Measurements from ENCODE around the gene ARHGAP44. TPM values are rescaled to one million over a fixed set of nuclear protein-coding genes. Genes with fewer than 3 reads are reported as not detected.

Gene ARHGAP44
- total RNA-seq, 1 donor from 2014 or later: 17.5 TPM

- Mint-ChIP-seq H3K27ac (ENCODE audit: unreplicated experiment) (no peak overlapping the region), H3K9me3 (ENCODE audit: unreplicated experiment) (no peaks in the 10 kb centered on the region), H3K4me3 (ENCODE audit: unreplicated experiment) (no peak overlapping the region), H3K4me1 (ENCODE audit: low read depth, unreplicated experiment) (no peaks in the 10 kb centered on the region), H3K36me3 (ENCODE audit: unreplicated experiment) (no peaks in the 10 kb centered on the region), H3K27me3 (ENCODE audit: unreplicated experiment) (peaks cover 2% of the 10 kb centered on the region)
- no peak for DNase-seq
- TF ChIP-seq CTCF (IDR thresholded peaks at IDR 0.05; ENCODE audit: partially characterized antibody, unreplicated experiment): no peak
Measured at GRCh38 chr17:13005530-13005929, 216.2 kb downstream of the ARHGAP44 start.

GRCh38 chr17:13008461-13008860, 219.2 kb downstream of the ARHGAP44 start:
- H3K4me3 Mint-ChIP-seq (ENCODE audit: unreplicated experiment): no peak overlapping the region

GRCh38 chr17:13010959-13011358, 221.7 kb downstream of the ARHGAP44 start:
- peaks cover 5% of the 10 kb centered on the region for H3K36me3 Mint-ChIP-seq (ENCODE audit: unreplicated experiment)
- DNase-seq: no peak
- no peaks in the 10 kb centered on the region for H3K27me3 Mint-ChIP-seq (ENCODE audit: unreplicated experiment)
- peaks cover 2% of the 10 kb centered on the region for H3K9me3 Mint-ChIP-seq (ENCODE audit: unreplicated experiment)
- no peaks in the 10 kb centered on the region for H3K4me1 Mint-ChIP-seq (ENCODE audit: low read depth, unreplicated experiment)
- TF ChIP-seq CTCF (IDR thresholded peaks at IDR 0.05; ENCODE audit: partially characterized antibody, unreplicated experiment): no peak
- no peak overlapping the region for H3K4me3 Mint-ChIP-seq (ENCODE audit: unreplicated experiment)
- H3K27ac Mint-ChIP-seq (ENCODE audit: unreplicated experiment): no peak overlapping the region

More at GRCh38 chr17:13008461-13008860, 219.2 kb downstream of the ARHGAP44 start:
- DNase-seq: no peak
- peaks cover 2% of the 10 kb centered on the region for H3K9me3 Mint-ChIP-seq (ENCODE audit: unreplicated experiment)
- H3K36me3 Mint-ChIP-seq (ENCODE audit: unreplicated experiment): no peaks in the 10 kb centered on the region
- no peaks in the 10 kb centered on the region for H3K4me1 Mint-ChIP-seq (ENCODE audit: low read depth, unreplicated experiment)
- TF ChIP-seq CTCF (IDR thresholded peaks at IDR 0.05; ENCODE audit: partially characterized antibody, unreplicated experiment): no peak
- peaks cover 2% of the 10 kb centered on the region for H3K27me3 Mint-ChIP-seq (ENCODE audit: unreplicated experiment)
- H3K27ac Mint-ChIP-seq (ENCODE audit: unreplicated experiment): no peak overlapping the region

GRCh38 chr17:13014801-13015200, 225.5 kb downstream of the ARHGAP44 start:
- Mint-ChIP-seq H3K4me1 (ENCODE audit: low read depth, unreplicated experiment) (peaks cover 6% of the 10 kb centered on the region), H3K27ac (ENCODE audit: unreplicated experiment) (peak overlapping the region; percentile 53), H3K36me3 (ENCODE audit: unreplicated experiment) (peaks cover 5% of the 10 kb centered on the region), H3K4me3 (ENCODE audit: unreplicated experiment) (peak overlapping the region; percentile 4), H3K9me3 (ENCODE audit: unreplicated experiment) (peaks cover 2% of the 10 kb centered on the region), H3K27me3 (ENCODE audit: unreplicated experiment) (no peaks in the 10 kb centered on the region)
- DNase-seq: no peak
- no peak for TF ChIP-seq CTCF (IDR thresholded peaks at IDR 0.05; ENCODE audit: partially characterized antibody, unreplicated experiment)

- no peak for TF ChIP-seq CTCF (IDR thresholded peaks at IDR 0.05; ENCODE audit: partially characterized antibody, unreplicated experiment)
- H3K4me1 Mint-ChIP-seq (ENCODE audit: low read depth, unreplicated experiment): peaks cover 6% of the 10 kb centered on the region
- no peaks in the 10 kb centered on the region for H3K27me3 Mint-ChIP-seq (ENCODE audit: unreplicated experiment)
- H3K4me3 Mint-ChIP-seq (ENCODE audit: unreplicated experiment): peak overlapping the region; percentile 94
- peaks cover 2% of the 10 kb centered on the region for H3K9me3 Mint-ChIP-seq (ENCODE audit: unreplicated experiment)
- H3K27ac Mint-ChIP-seq (ENCODE audit: unreplicated experiment): peak overlapping the region; percentile 48
- DNase-seq: no peak
- H3K36me3 Mint-ChIP-seq (ENCODE audit: unreplicated experiment): peaks cover 5% of the 10 kb centered on the region
Measured at GRCh38 chr17:13016881-13017654, 227.8 kb downstream of the ARHGAP44 start.

Data from glutamatergic neuron (in vitro differentiated cells).